ENCODE results near the gene GALM. TPM values are rescaled to one million over a fixed set of nuclear protein-coding genes. Genes with fewer than 3 reads are reported as not detected.

The GALM gene
- total and polyA plus RNA-seq, 2 of the 13 experiments (the other 11 are each of a cell fraction or from before 2014, with no cell fraction given), result 65.5 to 90.0 TPM

DNA sequence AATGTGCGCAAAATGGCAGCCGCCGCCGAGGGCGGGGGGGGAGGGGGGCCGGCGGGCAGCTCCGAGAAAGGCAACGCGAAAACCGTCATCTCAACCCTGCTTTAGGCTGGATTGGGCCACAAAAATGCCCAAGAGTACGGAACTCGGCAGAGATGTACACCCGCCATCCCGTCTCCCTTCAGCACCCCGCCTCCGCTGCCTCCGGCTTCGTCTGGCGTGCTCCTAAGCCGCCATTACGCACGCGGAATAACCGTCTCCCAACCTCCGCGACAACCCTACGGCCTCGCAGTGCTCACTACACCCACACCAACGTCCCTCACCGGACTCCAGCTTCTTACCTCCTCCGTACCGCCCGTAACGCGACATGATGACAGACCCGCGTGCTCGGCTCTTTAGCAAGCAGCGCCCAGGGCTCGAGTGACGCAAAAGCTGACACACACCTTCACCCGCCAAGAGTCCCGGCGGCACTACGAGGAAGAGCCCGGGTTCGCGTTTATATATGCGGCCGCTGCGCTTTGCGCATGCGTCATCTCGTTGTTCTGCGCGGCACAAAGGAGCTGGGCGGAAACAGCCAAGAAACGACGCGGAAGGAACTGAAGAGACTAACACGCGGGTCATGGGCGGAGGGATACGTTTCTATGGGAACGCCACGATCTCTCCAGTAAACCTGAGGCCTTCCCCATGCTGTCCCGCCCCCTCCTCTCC, 85.1 kb downstream of the GALM start, which contains the start of gene SRSF7 (continued):
- TF ChIP-seq, protein P1, sequence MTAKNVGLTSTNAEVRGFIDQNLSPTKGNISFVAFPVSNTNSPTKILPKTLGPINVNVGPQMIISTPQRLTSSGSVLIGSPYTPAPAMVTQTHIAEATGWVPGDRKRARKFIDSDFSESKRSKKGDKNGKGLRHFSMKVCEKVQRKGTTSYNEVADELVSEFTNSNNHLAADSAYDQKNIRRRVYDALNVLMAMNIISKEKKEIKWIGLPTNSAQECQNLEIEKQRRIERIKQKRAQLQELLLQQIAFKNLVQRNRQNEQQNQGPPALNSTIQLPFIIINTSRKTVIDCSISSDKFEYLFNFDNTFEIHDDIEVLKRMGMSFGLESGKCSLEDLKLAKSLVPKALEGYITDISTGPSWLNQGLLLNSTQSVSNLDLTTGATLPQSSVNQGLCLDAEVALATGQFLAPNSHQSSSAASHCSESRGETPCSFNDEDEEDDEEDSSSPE (CRISPR knock-in tag; IDR thresholded peaks at IDR 0.05), result peak; percentile 88
- TF ChIP-seq, protein P2, sequence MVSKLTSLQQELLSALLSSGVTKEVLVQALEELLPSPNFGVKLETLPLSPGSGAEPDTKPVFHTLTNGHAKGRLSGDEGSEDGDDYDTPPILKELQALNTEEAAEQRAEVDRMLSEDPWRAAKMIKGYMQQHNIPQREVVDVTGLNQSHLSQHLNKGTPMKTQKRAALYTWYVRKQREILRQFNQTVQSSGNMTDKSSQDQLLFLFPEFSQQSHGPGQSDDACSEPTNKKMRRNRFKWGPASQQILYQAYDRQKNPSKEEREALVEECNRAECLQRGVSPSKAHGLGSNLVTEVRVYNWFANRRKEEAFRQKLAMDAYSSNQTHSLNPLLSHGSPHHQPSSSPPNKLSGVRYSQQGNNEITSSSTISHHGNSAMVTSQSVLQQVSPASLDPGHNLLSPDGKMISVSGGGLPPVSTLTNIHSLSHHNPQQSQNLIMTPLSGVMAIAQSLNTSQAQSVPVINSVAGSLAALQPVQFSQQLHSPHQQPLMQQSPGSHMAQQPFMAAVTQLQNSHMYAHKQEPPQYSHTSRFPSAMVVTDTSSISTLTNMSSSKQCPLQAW (CRISPR knock-in tag; IDR thresholded peaks at IDR 0.05), result peak; percentile 85; the same call in 1 of the 2 replicates
- TF ChIP-seq GFI1 (CRISPR knock-in tag; IDR thresholded peaks at IDR 0.05; ENCODE audit: borderline replicate concordance) (no peak; the same call in none of the 2 replicates), ZNF550 (CRISPR knock-in tag; IDR thresholded peaks at IDR 0.05; ENCODE audit: borderline replicate concordance) (no peak), HDAC2 (CRISPR knock-in tag; IDR thresholded peaks at IDR 0.05) (peak; percentile 73), CHCHD3 (CRISPR knock-in tag; IDR thresholded peaks at IDR 0.05) (no peak), ZBTB21 (CRISPR knock-in tag; IDR thresholded peaks at IDR 0.05) (peak; percentile 50), ZNF234 (CRISPR knock-in tag; conservative IDR thresholded peaks at IDR 0.05) (no peak; the same call in 1 of the 2 replicates), ZNF570 (CRISPR knock-in tag; IDR thresholded peaks at IDR 0.05; ENCODE audit: borderline replicate concordance) (no peak), ZKSCAN1 (IDR thresholded peaks at IDR 0.05; ENCODE audit: low read length) (peak; percentile 14; the same call in 1 of the 2 replicates), ZNF547 (CRISPR knock-in tag; IDR thresholded peaks at IDR 0.05) (peak; percentile 92), ZNF264 (CRISPR knock-in tag; IDR thresholded peaks at IDR 0.05) (peak; percentile 13; the same call in 1 of the 2 replicates), MEIS2 (CRISPR knock-in tag; IDR thresholded peaks at IDR 0.05) (no peak; the same call in 1 of the 2 replicates), JARID2 (CRISPR knock-in tag; IDR thresholded peaks at IDR 0.05; ENCODE audit: insufficient replicate concordance) (peak; percentile 86)
- TF ChIP-seq, protein P3, sequence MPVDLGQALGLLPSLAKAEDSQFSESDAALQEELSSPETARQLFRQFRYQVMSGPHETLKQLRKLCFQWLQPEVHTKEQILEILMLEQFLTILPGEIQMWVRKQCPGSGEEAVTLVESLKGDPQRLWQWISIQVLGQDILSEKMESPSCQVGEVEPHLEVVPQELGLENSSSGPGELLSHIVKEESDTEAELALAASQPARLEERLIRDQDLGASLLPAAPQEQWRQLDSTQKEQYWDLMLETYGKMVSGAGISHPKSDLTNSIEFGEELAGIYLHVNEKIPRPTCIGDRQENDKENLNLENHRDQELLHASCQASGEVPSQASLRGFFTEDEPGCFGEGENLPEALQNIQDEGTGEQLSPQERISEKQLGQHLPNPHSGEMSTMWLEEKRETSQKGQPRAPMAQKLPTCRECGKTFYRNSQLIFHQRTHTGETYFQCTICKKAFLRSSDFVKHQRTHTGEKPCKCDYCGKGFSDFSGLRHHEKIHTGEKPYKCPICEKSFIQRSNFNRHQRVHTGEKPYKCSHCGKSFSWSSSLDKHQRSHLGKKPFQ (CRISPR knock-in tag; IDR thresholded peaks at IDR 0.05; ENCODE audit: insufficient replicate concordance), result peak; percentile 94
- TF ChIP-seq, protein P4, sequence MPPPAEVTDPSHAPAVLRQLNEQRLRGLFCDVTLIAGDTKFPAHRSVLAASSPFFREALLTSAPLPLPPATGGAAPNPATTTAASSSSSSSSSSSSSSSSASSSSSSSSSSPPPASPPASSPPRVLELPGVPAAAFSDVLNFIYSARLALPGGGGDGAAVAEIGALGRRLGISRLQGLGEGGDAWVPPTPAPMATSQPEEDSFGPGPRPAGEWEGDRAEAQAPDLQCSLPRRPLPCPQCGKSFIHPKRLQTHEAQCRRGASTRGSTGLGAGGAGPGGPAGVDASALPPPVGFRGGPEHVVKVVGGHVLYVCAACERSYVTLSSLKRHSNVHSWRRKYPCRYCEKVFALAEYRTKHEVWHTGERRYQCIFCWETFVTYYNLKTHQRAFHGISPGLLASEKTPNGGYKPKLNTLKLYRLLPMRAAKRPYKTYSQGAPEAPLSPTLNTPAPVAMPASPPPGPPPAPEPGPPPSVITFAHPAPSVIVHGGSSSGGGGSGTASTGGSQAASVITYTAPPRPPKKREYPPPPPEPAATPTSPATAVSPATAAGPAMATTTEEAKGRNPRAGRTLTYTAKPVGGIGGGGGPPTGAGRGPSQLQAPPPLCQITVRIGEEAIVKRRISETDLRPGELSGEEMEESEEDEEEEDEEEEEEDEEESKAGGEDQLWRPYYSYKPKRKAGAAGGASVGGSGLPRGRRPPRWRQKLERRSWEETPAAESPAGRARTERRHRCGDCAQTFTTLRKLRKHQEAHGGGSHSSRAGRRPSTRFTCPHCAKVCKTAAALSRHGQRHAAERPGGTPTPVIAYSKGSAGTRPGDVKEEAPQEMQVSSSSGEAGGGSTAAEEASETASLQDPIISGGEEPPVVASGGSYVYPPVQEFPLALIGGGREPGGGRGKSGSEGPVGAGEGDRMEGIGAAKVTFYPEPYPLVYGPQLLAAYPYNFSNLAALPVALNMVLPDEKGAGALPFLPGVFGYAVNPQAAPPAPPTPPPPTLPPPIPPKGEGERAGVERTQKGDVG (CRISPR knock-in tag; IDR thresholded peaks at IDR 0.05; ENCODE audit: borderline replicate concordance), result peak; percentile 91
- TF ChIP-seq, protein P5, sequence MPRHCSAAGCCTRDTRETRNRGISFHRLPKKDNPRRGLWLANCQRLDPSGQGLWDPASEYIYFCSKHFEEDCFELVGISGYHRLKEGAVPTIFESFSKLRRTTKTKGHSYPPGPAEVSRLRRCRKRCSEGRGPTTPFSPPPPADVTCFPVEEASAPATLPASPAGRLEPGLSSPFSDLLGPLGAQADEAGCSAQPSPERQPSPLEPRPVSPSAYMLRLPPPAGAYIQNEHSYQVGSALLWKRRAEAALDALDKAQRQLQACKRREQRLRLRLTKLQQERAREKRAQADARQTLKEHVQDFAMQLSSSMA (CRISPR knock-in tag; IDR thresholded peaks at IDR 0.05), result peak; percentile 86
- TF ChIP-seq, protein P6, sequence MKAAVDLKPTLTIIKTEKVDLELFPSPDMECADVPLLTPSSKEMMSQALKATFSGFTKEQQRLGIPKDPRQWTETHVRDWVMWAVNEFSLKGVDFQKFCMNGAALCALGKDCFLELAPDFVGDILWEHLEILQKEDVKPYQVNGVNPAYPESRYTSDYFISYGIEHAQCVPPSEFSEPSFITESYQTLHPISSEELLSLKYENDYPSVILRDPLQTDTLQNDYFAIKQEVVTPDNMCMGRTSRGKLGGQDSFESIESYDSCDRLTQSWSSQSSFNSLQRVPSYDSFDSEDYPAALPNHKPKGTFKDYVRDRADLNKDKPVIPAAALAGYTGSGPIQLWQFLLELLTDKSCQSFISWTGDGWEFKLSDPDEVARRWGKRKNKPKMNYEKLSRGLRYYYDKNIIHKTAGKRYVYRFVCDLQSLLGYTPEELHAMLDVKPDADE (CRISPR knock-in tag; IDR thresholded peaks at IDR 0.05), result peak; percentile 92; the same call in 1 of the 2 replicates

Data from HepG2 (cell line).